Liver (tissue), 9 donors: Measurements from ENCODE around the gene EPHB4. TPM values are rescaled to one million over a fixed set of nuclear protein-coding genes. Genes with fewer than 3 reads are reported as not detected.

Experiments
- DNase-seq: peaks from one replicate; pipeline ENCODE4 v3.0.0-alpha.2; 2017; ENCODE audit warnings: low spot score
- H3K27ac ChIP-seq, 2 donors: one replicate each; pipeline ENCODE4 v1.7.0; 2013; ENCODE audit warnings: inconsistent platforms in 2 of 2, low read length in 2 of 2, control low read depth in 1 of 2, low read depth in 1 of 2, mild to moderate bottlenecking in 1 of 2
- H3K27me3 ChIP-seq, 4 donors: one replicate each; pipeline versions ENCODE4 v1.6.1 to v1.7.0; 2013; ENCODE audit warnings: low read length in 3 of 4, inconsistent platforms in 1 of 4, mild to moderate bottlenecking in 1 of 4, moderate library complexity in 1 of 4; ENCODE audit not compliant: control insufficient read depth in 4 of 4, insufficient read depth in 4 of 4
- H3K36me3 ChIP-seq, 4 donors: one replicate each; pipeline versions ENCODE4 v1.6.1 to v1.7.0; 2013; ENCODE audit warnings: low read length in 3 of 4, mild to moderate bottlenecking in 3 of 4, low read depth in 1 of 4, moderate library complexity in 1 of 4; ENCODE audit not compliant: control insufficient read depth in 4 of 4, insufficient read depth in 3 of 4
- H3K4me1 ChIP-seq, 4 donors: one replicate each; pipeline versions ENCODE4 v1.6.1 to v1.7.0; 2013; ENCODE audit warnings: low read length in 3 of 4, mild to moderate bottlenecking in 3 of 4, moderate library complexity in 1 of 4; ENCODE audit not compliant: control insufficient read depth in 4 of 4, insufficient read depth in 4 of 4
- H3K4me3 ChIP-seq, 3 donors: one replicate each; pipeline versions ENCODE4 v1.6.1 to v1.7.0; 2013; ENCODE audit warnings: low read length in 3 of 3, control low read depth in 1 of 3, low read depth in 1 of 3, mild to moderate bottlenecking in 1 of 3
- H3K9ac ChIP-seq, 2 donors: one replicate each; pipeline ENCODE4 v1.7.0; 2013; ENCODE audit warnings: low read length in 2 of 2, mild to moderate bottlenecking in 2 of 2, moderate library complexity in 2 of 2, control low read depth in 1 of 2, low read depth in 1 of 2
- H3K9me3 ChIP-seq, 4 donors: one replicate each; pipeline versions ENCODE4 v1.6.1 to v1.7.0; 2013; ENCODE audit warnings: low read length in 3 of 4; ENCODE audit not compliant: control insufficient read depth in 4 of 4
- EGR1 ChIP-seq, 2 donors: IDR thresholded peaks; 2 replicates each; pipeline ENCODE4 v1.6.1; 2016 to 2018; ENCODE audit warnings: antibody characterized with exemption in 2 of 2, low read depth in 2 of 2
- FOXA1 ChIP-seq: IDR thresholded peaks from 2 replicates; pipeline ENCODE4 v1.6.1; 2016; ENCODE audit warnings: antibody characterized with exemption
- FOXA2 ChIP-seq: IDR thresholded peaks from 2 replicates; pipeline ENCODE4 v1.6.1; 2016; ENCODE audit warnings: antibody characterized with exemption
- GABPA ChIP-seq, 2 donors: IDR thresholded peaks in 1 of 2; conservative IDR thresholded peaks in 1 of 2; 2 replicates each; pipeline ENCODE4 v1.6.1; 2016; ENCODE audit warnings: antibody characterized with exemption in 2 of 2, mild to moderate bottlenecking in 1 of 2, moderate library complexity in 1 of 2
- HNF4A ChIP-seq, 2 donors: conservative IDR thresholded peaks; 2 replicates each; pipeline ENCODE4 v1.6.1; 2016; ENCODE audit warnings: antibody characterized with exemption in 2 of 2, mild to moderate bottlenecking in 2 of 2
- HNF4G ChIP-seq: IDR thresholded peaks from 2 replicates; pipeline ENCODE4 v1.6.1; 2016; ENCODE audit warnings: antibody characterized with exemption
- JUND ChIP-seq, 2 donors: IDR thresholded peaks; 2 replicates each; pipeline ENCODE4 v1.6.1; 2016; ENCODE audit warnings: antibody characterized with exemption in 2 of 2
- NR2F2 ChIP-seq: IDR thresholded peaks from 2 replicates; pipeline ENCODE4 v1.6.1; 2016; ENCODE audit warnings: antibody characterized with exemption
- RAD21 ChIP-seq, 2 donors: IDR thresholded peaks; 2 replicates each; pipeline ENCODE4 v1.6.1; 2016; ENCODE audit warnings: antibody characterized with exemption in 2 of 2, mild to moderate bottlenecking in 2 of 2
- RXRA ChIP-seq, 2 donors: IDR thresholded peaks; 2 replicates each; pipeline ENCODE4 v1.6.1; 2017 to 2018; ENCODE audit warnings: antibody characterized with exemption in 2 of 2, mild to moderate bottlenecking in 1 of 2
- SP1 ChIP-seq: IDR thresholded peaks from 2 replicates; pipeline ENCODE4 v1.6.1; 2018; ENCODE audit warnings: antibody characterized with exemption, mild to moderate bottlenecking
- TAF1 ChIP-seq: conservative IDR thresholded peaks from 2 replicates; pipeline ENCODE4 v1.6.1; 2016; ENCODE audit warnings: antibody characterized with exemption, mild to moderate bottlenecking
- YY1 ChIP-seq: IDR thresholded peaks from 2 replicates; pipeline ENCODE4 v1.6.1; 2016; ENCODE audit warnings: antibody characterized with exemption, mild to moderate bottlenecking
- WGBS: extraction: QIAGEN DNeasy Blood & Tissue Kit; methylation state at CpG from one replicate; pipeline ENCODE4 v1.1.7; 2013; 5-methylcytosine and 5-hydroxymethylcytosine counted together
- polyA plus RNA-seq, 2 donors: library from polyadenylated mRNA; stranded (reverse) in 1 of 2; unstranded in 1 of 2; fragments of 200-250 nt in 1 of 2; fragments of >200 nt in 1 of 2; fragmentation: Nextera tagmentation in 1 of 2; extraction: Ambion mirVana in 1 of 2; gene quantifications; one replicate each; pipeline versions ENCODE4 v1.2.1 to v1.2.3, GENCODE V29; 2013 to 2015
- total RNA-seq, 2 donors: library from RNA; depleted of rRNA; stranded (reverse); fragments of >200 nt; gene quantifications; one replicate each; pipeline ENCODE4 v1.2.3, GENCODE V29; 2014
- TF ChIP-seq, protein P1 (sequence below): IDR thresholded peaks from 2 replicates; pipeline ENCODE4 v1.6.1; 2016; ENCODE audit warnings: antibody characterized with exemption, mild to moderate bottlenecking
- TF ChIP-seq, protein P2 (sequence below): IDR thresholded peaks from 2 replicates; pipeline ENCODE4 v1.6.1; 2016; ENCODE audit warnings: antibody characterized with exemption
- TF ChIP-seq, protein P3 (sequence below): IDR thresholded peaks from 2 replicates; pipeline ENCODE4 v1.6.1; 2016; ENCODE audit warnings: antibody characterized with exemption
- TF ChIP-seq, protein P4 (sequence below): fragments of 150-350 bp; IDR thresholded peaks from 2 replicates; pipeline ENCODE4 v1.5.1; 2017; ENCODE audit warnings: improper control_type of control experiment, low read depth, low read length; ENCODE audit not compliant: missing input control
- TF ChIP-seq, protein P5 (sequence below): IDR thresholded peaks from 2 replicates; pipeline ENCODE4 v1.6.1; 2016; ENCODE audit warnings: antibody characterized with exemption
- donor health status: healthy.
- donor health status: healthy.
- donor health status: healthy.
- donor health status: healthy.
- donor health status: healthy.

The EPHB4 gene
- total and polyA plus RNA-seq, 4 donors, result 14.4 to 53.0 (median 50.0) TPM

DNA sequence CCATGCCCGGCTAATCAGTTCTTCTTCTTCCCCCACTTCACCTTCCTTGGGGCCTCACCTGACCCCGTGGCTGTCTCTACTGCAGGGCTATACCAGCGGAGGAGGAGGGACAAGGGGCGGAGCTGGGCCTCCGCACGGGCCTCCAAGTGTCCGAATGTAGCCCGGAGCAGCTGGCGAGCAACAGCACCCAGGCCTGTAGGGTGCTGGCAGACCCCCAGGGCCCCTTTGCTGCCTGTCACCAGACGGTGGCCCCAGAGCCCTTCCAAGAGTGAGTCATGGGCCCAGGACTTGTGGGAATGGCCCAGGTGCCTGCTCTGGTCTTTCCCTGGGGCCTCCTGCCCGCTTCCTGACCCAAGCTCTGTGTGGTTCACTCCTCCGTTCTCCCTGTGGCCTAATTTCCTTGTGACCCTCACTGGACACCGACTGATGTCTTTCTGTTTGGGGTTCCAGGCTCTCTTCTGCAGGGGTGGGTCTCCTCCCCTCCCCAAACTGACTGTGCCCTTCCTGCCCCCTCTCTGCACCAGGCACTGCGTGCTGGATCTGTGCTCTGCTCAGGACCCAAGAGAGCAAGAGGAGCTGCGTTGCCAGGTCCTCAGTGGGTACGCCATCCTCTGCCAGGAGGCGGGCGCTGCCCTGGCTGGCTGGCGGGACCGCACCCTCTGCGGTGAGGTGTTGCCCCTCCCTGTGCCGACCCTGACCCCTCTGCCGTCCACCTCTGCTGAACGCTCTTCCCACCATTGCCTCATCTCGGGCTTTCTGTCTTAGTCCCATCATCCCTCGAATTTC is 35.2 kb downstream of the EPHB4 start:
- no peak overlapping the region for H3K9ac ChIP-seq
- WGBS, result 89% methylated on average over 26 of the region's 26 CpGs
- no peaks in the 10 kb centered on the region for H3K4me1 ChIP-seq
- H3K27ac ChIP-seq, result no peak overlapping the region
- TF ChIP-seq RXRA (IDR thresholded peaks at IDR 0.05) (no peak), HNF4A (conservative IDR thresholded peaks at IDR 0.05) (no peak), YY1 (no peak), EGR1 (IDR thresholded peaks at IDR 0.05; ENCODE audit: low read depth in 2 of 2) (no peak), FOXA2 (no peak), FOXA1 (no peak), SP1 (no peak), RAD21 (IDR thresholded peaks at IDR 0.05) (no peak), HNF4G (no peak), TAF1 (no peak), NR2F2 (no peak), GABPA (IDR thresholded peaks at IDR 0.05 in 1 of 2, conservative IDR thresholded peaks at IDR 0.05 in 1 of 2) (no peak), JUND (IDR thresholded peaks at IDR 0.05) (no peak)
- TF ChIP-seq, protein P1, sequence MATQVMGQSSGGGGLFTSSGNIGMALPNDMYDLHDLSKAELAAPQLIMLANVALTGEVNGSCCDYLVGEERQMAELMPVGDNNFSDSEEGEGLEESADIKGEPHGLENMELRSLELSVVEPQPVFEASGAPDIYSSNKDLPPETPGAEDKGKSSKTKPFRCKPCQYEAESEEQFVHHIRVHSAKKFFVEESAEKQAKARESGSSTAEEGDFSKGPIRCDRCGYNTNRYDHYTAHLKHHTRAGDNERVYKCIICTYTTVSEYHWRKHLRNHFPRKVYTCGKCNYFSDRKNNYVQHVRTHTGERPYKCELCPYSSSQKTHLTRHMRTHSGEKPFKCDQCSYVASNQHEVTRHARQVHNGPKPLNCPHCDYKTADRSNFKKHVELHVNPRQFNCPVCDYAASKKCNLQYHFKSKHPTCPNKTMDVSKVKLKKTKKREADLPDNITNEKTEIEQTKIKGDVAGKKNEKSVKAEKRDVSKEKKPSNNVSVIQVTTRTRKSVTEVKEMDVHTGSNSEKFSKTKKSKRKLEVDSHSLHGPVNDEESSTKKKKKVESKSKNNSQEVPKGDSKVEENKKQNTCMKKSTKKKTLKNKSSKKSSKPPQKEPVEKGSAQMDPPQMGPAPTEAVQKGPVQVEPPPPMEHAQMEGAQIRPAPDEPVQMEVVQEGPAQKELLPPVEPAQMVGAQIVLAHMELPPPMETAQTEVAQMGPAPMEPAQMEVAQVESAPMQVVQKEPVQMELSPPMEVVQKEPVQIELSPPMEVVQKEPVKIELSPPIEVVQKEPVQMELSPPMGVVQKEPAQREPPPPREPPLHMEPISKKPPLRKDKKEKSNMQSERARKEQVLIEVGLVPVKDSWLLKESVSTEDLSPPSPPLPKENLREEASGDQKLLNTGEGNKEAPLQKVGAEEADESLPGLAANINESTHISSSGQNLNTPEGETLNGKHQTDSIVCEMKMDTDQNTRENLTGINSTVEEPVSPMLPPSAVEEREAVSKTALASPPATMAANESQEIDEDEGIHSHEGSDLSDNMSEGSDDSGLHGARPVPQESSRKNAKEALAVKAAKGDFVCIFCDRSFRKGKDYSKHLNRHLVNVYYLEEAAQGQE, result no peak
- TF ChIP-seq, protein P2, sequence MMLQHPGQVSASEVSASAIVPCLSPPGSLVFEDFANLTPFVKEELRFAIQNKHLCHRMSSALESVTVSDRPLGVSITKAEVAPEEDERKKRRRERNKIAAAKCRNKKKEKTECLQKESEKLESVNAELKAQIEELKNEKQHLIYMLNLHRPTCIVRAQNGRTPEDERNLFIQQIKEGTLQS, result no peak
- TF ChIP-seq, protein P3, sequence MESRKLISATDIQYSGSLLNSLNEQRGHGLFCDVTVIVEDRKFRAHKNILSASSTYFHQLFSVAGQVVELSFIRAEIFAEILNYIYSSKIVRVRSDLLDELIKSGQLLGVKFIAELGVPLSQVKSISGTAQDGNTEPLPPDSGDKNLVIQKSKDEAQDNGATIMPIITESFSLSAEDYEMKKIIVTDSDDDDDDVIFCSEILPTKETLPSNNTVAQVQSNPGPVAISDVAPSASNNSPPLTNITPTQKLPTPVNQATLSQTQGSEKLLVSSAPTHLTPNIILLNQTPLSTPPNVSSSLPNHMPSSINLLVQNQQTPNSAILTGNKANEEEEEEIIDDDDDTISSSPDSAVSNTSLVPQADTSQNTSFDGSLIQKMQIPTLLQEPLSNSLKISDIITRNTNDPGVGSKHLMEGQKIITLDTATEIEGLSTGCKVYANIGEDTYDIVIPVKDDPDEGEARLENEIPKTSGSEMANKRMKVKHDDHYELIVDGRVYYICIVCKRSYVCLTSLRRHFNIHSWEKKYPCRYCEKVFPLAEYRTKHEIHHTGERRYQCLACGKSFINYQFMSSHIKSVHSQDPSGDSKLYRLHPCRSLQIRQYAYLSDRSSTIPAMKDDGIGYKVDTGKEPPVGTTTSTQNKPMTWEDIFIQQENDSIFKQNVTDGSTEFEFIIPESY, result no peak
- TF ChIP-seq, protein P4, sequence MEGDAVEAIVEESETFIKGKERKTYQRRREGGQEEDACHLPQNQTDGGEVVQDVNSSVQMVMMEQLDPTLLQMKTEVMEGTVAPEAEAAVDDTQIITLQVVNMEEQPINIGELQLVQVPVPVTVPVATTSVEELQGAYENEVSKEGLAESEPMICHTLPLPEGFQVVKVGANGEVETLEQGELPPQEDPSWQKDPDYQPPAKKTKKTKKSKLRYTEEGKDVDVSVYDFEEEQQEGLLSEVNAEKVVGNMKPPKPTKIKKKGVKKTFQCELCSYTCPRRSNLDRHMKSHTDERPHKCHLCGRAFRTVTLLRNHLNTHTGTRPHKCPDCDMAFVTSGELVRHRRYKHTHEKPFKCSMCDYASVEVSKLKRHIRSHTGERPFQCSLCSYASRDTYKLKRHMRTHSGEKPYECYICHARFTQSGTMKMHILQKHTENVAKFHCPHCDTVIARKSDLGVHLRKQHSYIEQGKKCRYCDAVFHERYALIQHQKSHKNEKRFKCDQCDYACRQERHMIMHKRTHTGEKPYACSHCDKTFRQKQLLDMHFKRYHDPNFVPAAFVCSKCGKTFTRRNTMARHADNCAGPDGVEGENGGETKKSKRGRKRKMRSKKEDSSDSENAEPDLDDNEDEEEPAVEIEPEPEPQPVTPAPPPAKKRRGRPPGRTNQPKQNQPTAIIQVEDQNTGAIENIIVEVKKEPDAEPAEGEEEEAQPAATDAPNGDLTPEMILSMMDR, result no peak
- TF ChIP-seq, protein P5, sequence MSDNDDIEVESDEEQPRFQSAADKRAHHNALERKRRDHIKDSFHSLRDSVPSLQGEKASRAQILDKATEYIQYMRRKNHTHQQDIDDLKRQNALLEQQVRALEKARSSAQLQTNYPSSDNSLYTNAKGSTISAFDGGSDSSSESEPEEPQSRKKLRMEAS, result no peak
- no peak overlapping the region for H3K4me3 ChIP-seq
- no peaks in the 10 kb centered on the region for H3K27me3 ChIP-seq
- H3K9me3 ChIP-seq, result no peaks in the 10 kb centered on the region
- no peaks in the 10 kb centered on the region for H3K36me3 ChIP-seq
- no peak for DNase-seq
